WTC11 (cell line): ENCODE data around the gene IQGAP3. TPM values are rescaled to one million over a fixed set of nuclear protein-coding genes. Genes with fewer than 3 reads are reported as not detected.

Source experiments
- ATAC-seq: fragments of 200-7000 bp; cut with Tn5 transposase; 2 replicates; pipeline ENCODE4 v1.10.0; 2021; ENCODE audit warnings: mild to moderate bottlenecking, moderate library complexity
- CTCF ChIA-PET: fragments of 300-600 bp; sonication (Branson Sonifier 250); formaldehyde crosslinking; loops from one replicate; lab custom pipeline; 2021; ENCODE audit warnings: antibody characterized with exemption; lab: Charles Lee
- POLR2A ChIA-PET: fragments of 350-600 bp; sonication (Branson Sonifier 250); formaldehyde crosslinking; loops from one replicate; lab custom pipeline; 2021; ENCODE audit warnings: antibody characterized with exemption; lab: Charles Lee
- DNase-seq: peaks from one replicate; pipeline ENCODE4 v3.0.0; 2021; ENCODE audit warnings: low spot score
- H3K27ac Mint-ChIP-seq: 2 replicates; pipeline ENCODE4 v1.8.0; 2021; ENCODE audit warnings: mixed read lengths
- H3K27me3 Mint-ChIP-seq: 2 replicates; pipeline ENCODE4 v1.8.0; 2021; ENCODE audit warnings: low read depth, mild to moderate bottlenecking, moderate library complexity, mixed read lengths
- H3K36me3 Mint-ChIP-seq: 2 replicates; pipeline ENCODE4 v1.8.0; 2021; ENCODE audit warnings: mixed read lengths
- H3K4me1 Mint-ChIP-seq: 2 replicates; pipeline ENCODE4 v1.8.0; 2022; ENCODE audit warnings: mixed read lengths
- H3K4me3 Mint-ChIP-seq: 2 replicates; pipeline ENCODE4 v1.8.0; 2021; ENCODE audit warnings: mild to moderate bottlenecking, moderate library complexity, mixed read lengths
- H3K9me3 Mint-ChIP-seq: 2 replicates; pipeline ENCODE4 v1.8.0; 2021; ENCODE audit warnings: mixed read lengths
- ATF1 ChIP-seq: sonication (generic); formaldehyde crosslinking; IDR thresholded peaks from 2 replicates; pipeline ENCODE4 v1.8.1; 2023; ENCODE audit warnings: mild to moderate bottlenecking, moderate library complexity, missing genetic modification reagents
- FOXJ3 ChIP-seq: sonication (generic); formaldehyde crosslinking; IDR thresholded peaks from 2 replicates; pipeline ENCODE4 v1.9.0; 2021; ENCODE audit warnings: missing genetic modification reagents, mild to moderate bottlenecking, borderline replicate concordance
- FOXP4 ChIP-seq: sonication (generic); formaldehyde crosslinking; IDR thresholded peaks from 2 replicates; pipeline ENCODE4 v1.8.0; 2022; ENCODE audit warnings: mild to moderate bottlenecking, missing genetic modification reagents
- GABPB1 ChIP-seq: sonication (generic); formaldehyde crosslinking; IDR thresholded peaks from 2 replicates; pipeline ENCODE4 v1.8.1; 2023; ENCODE audit warnings: mild to moderate bottlenecking, missing genetic modification reagents
- GRHL2 ChIP-seq: fragments of 250-450 bp; sonication (Bioruptor Pico); IDR thresholded peaks from 2 replicates; pipeline ENCODE4 v1.8.0; 2022; ENCODE audit warnings: mild to moderate bottlenecking, moderate library complexity; ENCODE audit not compliant: insufficient replicate concordance, severe bottlenecking
- GTF2I ChIP-seq: fragments of 250-450 bp; sonication (Bioruptor Pico); conservative IDR thresholded peaks from 2 replicates; pipeline ENCODE4 v1.4.0; 2021; ENCODE audit warnings: mild to moderate bottlenecking
- HMGA2 ChIP-seq: fragments of 250-450 bp; sonication (Bioruptor Pico); IDR thresholded peaks from 2 replicates; pipeline ENCODE4 v1.4.0; 2021; ENCODE audit warnings: mild to moderate bottlenecking, moderate library complexity
- NFE2L1 ChIP-seq: sonication (generic); formaldehyde crosslinking; IDR thresholded peaks from 2 replicates; pipeline ENCODE4 v1.8.1; 2023; ENCODE audit warnings: missing genetic modification reagents
- RORB ChIP-seq: fragments of 250-450 bp; sonication (Bioruptor Pico); IDR thresholded peaks from 2 replicates; pipeline ENCODE4 v1.9.0; 2021; ENCODE audit warnings: mild to moderate bottlenecking
- TP53 ChIP-seq: sonication (generic); formaldehyde crosslinking; IDR thresholded peaks from 2 replicates; pipeline ENCODE4 v1.8.1; 2023; ENCODE audit warnings: mild to moderate bottlenecking, missing genetic modification reagents
- ZNF219 ChIP-seq: sonication (generic); formaldehyde crosslinking; IDR thresholded peaks from 2 replicates; pipeline ENCODE4 v1.8.0; 2023; ENCODE audit warnings: missing genetic modification reagents, mild to moderate bottlenecking, borderline replicate concordance
- ZNF232 ChIP-seq: sonication (generic); formaldehyde crosslinking; IDR thresholded peaks from 2 replicates; pipeline ENCODE4 v1.8.0; 2022; ENCODE audit warnings: mild to moderate bottlenecking, missing genetic modification reagents
- total RNA-seq: library from RNA; stranded (reverse); gene quantifications from 3 replicates; pipeline ENCODE4 v1.2.3, GENCODE V29; 2021
- TF ChIP-seq, protein P1 (sequence below): sonication (generic); formaldehyde crosslinking; IDR thresholded peaks from 2 replicates; pipeline ENCODE4 v1.8.1; 2023; ENCODE audit warnings: mild to moderate bottlenecking, moderate library complexity, missing genetic modification reagents
- TF ChIP-seq, protein P2 (sequence below): sonication (generic); formaldehyde crosslinking; IDR thresholded peaks from 2 replicates; pipeline ENCODE4 v1.8.1; 2023; ENCODE audit warnings: mild to moderate bottlenecking, missing genetic modification reagents, moderate library complexity
- TF ChIP-seq, protein P3 (sequence below): sonication (generic); formaldehyde crosslinking; IDR thresholded peaks from 2 replicates; pipeline ENCODE4 v1.8.0; 2023; ENCODE audit warnings: missing genetic modification reagents, mild to moderate bottlenecking, borderline replicate concordance

The IQGAP3 gene
- total RNA-seq, 1 experiment from 2014 or later = 33.3 TPM

GRCh38 chr1:156532374-156532773, 40.0 kb downstream of the IQGAP3 start:
- POLR2A ChIA-PET = no interaction called here
- CTCF ChIA-PET = interaction anchor here (1.0 to 2.2 kb wide), 4 partner anchors 31 to 76 kb away, joined by 3 to 18 read pairs (median 4); no protein-coding TSS in a partner anchor

GRCh38 chr1:156530006-156530405, 42.4 kb downstream of the IQGAP3 start:
- Mint-ChIP-seq H3K36me3 (peaks cover 43% of the 10 kb centered on the region), H3K27ac (no peak overlapping the region), H3K4me1 (peaks cover 16% of the 10 kb centered on the region), H3K27me3 (no peaks in the 10 kb centered on the region), H3K4me3 (no peak overlapping the region), H3K9me3 (no peaks in the 10 kb centered on the region)
- no peak for DNase-seq
- no peak for ATAC-seq
- ChIA-PET POLR2A (no interaction called here), CTCF (interaction anchor here (1.5 to 7.4 kb wide), 2 partner anchors 49 to 144 kb away, joined by 3 to 73 read pairs; no protein-coding TSS in a partner anchor)
- TF ChIP-seq RORB (CRISPR knock-in tag) = no peak
- TF ChIP-seq GRHL2 (CRISPR knock-in tag) = no peak
- TF ChIP-seq ZNF232 (CRISPR knock-in tag) = no peak
- TF ChIP-seq, protein P1, sequence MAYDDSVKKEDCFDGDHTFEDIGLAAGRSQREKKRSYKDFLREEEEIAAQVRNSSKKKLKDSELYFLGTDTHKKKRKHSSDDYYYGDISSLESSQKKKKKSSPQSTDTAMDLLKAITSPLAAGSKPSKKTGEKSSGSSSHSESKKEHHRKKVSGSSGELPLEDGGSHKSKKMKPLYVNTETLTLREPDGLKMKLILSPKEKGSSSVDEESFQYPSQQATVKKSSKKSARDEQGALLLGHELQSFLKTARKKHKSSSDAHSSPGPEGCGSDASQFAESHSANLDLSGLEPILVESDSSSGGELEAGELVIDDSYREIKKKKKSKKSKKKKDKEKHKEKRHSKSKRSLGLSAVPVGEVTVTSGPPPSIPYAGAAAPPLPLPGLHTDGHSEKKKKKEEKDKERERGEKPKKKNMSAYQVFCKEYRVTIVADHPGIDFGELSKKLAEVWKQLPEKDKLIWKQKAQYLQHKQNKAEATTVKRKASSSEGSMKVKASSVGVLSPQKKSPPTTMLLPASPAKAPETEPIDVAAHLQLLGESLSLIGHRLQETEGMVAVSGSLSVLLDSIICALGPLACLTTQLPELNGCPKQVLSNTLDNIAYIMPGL (CRISPR knock-in tag) = no peak
- no peak for TF ChIP-seq GTF2I
- TF ChIP-seq, protein P2, sequence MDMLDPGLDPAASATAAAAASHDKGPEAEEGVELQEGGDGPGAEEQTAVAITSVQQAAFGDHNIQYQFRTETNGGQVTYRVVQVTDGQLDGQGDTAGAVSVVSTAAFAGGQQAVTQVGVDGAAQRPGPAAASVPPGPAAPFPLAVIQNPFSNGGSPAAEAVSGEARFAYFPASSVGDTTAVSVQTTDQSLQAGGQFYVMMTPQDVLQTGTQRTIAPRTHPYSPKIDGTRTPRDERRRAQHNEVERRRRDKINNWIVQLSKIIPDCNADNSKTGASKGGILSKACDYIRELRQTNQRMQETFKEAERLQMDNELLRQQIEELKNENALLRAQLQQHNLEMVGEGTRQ = no peak
- TF ChIP-seq NFE2L1 (CRISPR knock-in tag) = no peak
- TF ChIP-seq TP53 = no peak
- TF ChIP-seq, protein P3, sequence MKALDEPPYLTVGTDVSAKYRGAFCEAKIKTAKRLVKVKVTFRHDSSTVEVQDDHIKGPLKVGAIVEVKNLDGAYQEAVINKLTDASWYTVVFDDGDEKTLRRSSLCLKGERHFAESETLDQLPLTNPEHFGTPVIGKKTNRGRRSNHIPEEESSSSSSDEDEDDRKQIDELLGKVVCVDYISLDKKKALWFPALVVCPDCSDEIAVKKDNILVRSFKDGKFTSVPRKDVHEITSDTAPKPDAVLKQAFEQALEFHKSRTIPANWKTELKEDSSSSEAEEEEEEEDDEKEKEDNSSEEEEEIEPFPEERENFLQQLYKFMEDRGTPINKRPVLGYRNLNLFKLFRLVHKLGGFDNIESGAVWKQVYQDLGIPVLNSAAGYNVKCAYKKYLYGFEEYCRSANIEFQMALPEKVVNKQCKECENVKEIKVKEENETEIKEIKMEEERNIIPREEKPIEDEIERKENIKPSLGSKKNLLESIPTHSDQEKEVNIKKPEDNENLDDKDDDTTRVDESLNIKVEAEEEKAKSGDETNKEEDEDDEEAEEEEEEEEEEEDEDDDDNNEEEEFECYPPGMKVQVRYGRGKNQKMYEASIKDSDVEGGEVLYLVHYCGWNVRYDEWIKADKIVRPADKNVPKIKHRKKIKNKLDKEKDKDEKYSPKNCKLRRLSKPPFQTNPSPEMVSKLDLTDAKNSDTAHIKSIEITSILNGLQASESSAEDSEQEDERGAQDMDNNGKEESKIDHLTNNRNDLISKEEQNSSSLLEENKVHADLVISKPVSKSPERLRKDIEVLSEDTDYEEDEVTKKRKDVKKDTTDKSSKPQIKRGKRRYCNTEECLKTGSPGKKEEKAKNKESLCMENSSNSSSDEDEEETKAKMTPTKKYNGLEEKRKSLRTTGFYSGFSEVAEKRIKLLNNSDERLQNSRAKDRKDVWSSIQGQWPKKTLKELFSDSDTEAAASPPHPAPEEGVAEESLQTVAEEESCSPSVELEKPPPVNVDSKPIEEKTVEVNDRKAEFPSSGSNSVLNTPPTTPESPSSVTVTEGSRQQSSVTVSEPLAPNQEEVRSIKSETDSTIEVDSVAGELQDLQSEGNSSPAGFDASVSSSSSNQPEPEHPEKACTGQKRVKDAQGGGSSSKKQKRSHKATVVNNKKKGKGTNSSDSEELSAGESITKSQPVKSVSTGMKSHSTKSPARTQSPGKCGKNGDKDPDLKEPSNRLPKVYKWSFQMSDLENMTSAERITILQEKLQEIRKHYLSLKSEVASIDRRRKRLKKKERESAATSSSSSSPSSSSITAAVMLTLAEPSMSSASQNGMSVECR (CRISPR knock-in tag) = no peak

More at GRCh38 chr1:156532374-156532773, 40.0 kb downstream of the IQGAP3 start:
- Mint-ChIP-seq H3K9me3 (no peaks in the 10 kb centered on the region), H3K27me3 (no peaks in the 10 kb centered on the region), H3K4me1 (no peaks in the 10 kb centered on the region), H3K36me3 (peaks cover 44% of the 10 kb centered on the region), H3K27ac (no peak overlapping the region), H3K4me3 (no peak overlapping the region)
- no peak for DNase-seq
- ATAC-seq = no peak
- TF ChIP-seq GABPB1 (no peak), FOXP4 (no peak), HMGA2 (CRISPR knock-in tag) (no peak), FOXJ3 (CRISPR knock-in tag) (no peak), ZNF219 (CRISPR knock-in tag) (no peak), ATF1 (no peak)
- TF ChIP-seq, protein P2 = no peak
